GM19397 (cell line): ENCODE results near the gene TMEM87A.

Source experiments
- ATAC-seq: cut with Tn5 transposase; IDR thresholded peaks from one replicate; pipeline ENCODE4 v1.9.1; 2021; ENCODE audit warnings: mild to moderate bottlenecking, moderate library complexity; ENCODE audit not compliant: unreplicated experiment

Gene TMEM87A

DNA sequence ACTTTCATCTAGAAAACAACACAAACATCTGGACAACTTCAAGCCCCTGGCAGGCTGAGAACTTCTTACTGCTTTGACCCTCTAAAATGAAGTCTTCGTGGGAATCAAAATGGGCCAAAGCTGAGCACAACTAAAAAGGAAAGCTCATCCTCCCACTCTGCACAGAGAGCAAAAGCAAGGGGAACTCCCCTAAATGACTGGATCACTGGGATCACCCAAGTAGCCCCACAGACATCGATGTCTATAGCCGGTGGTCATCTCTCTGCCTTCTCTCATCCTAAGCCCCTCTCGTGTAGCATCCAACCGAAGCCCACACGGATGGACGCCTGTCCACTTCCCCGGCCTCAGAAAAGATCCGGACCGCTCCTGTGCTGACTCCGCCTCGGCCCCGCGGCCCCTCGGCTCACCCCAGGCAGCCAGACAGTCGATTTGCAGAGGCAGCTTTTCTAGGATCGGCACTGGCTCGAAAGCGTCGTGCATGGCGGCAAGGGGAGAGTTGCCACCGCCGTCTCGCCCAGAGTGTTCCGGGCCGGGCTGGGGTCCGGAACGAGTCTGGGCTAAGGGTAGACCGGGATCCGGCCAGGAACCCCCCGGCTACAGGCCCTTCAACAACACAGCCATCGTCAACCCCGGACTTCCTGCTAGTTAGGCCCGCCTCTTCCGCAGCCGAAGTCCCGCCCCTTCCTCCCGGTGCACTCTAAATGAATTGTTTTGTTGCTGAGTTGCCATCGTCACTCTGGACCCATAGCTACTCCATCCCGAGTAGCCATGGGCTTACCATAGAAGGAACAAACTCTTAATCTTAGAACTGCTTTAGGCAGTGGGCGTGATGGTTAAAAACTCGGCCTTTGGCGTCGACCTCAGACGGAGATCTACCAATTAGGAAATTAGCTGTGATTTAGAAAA lies 65.3 kb downstream of the TMEM87A start, which contains the start of gene VPS39:
Gene VPS39 (minus strand): TSS at position 631 of the 906 bp plus-strand sequence. CDS start 151 bp downstream, at position 480.
- ATAC-seq: peak; percentile 88

DNA sequence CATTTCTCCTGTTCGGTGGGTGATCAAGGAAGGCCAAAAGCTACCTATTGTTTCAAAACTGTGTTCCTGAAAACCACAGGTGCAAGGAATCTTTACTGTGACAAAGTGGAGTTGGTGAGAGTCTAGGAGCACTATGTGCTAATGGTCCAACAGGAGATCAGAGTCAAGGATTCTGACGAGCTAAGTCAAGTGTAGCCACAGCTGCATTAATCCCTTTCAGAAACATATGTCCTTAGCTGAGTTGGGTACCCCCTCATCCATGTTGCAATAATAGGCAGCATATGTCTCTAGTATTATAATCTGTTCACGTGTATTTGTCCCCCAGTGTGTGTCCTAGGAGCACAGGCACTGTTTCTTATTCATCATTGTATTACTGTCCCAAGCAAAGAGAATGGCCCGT lies 66.8 kb downstream of the TMEM87A start:
- ATAC-seq: no peak

GRCh38 chr15:42203891-42204290 lies 69.3 kb downstream of the TMEM87A start:
- ATAC-seq: no peak

GRCh38 chr15:42202653-42203052 lies 70.6 kb downstream of the TMEM87A start:
- ATAC-seq: no peak

DNA sequence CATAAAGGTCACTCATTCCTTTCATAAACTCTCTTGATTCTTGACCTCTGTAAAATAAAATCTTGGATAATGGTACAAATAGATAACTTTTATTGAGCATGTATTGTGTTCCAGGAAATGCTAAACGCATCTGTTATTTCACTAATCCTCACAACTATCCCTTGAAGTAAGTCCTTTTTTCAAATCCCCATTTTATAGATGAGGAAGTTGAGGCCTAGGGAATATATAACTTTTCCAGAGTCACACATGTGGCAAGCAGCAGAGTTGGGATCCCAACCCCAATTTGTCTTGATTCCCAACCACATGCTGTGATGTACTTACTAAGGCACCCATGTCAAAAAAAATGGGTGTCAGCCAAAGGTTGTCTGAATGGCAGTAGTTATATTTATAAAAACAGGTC lies 71.4 kb downstream of the TMEM87A start:
- no peak for ATAC-seq

DNA sequence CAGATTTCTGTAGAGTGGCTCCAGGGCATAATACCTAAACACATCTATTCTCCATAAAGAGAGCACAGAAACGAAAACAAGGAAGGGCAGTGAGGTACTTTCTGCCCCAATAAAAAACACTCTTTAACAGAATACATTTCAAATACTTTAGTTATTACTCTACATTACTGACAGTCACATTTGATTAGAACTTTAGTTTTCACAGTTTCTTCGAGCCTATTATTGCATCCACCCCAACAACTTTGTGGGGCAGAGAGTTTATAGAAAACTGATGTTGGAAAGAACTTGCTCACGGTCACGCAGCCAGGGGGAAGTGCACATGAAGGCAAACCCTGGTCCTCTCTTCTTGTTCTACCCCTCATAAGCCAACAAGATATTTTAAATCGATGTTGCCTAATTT lies 74.1 kb downstream of the TMEM87A start:
- no peak for ATAC-seq

GRCh38 chr15:42198516-42198915 lies 74.7 kb downstream of the TMEM87A start:
- ATAC-seq: no peak

GRCh38 chr15:42194513-42194912 lies 78.7 kb downstream of the TMEM87A start:
- no peak for ATAC-seq

DNA sequence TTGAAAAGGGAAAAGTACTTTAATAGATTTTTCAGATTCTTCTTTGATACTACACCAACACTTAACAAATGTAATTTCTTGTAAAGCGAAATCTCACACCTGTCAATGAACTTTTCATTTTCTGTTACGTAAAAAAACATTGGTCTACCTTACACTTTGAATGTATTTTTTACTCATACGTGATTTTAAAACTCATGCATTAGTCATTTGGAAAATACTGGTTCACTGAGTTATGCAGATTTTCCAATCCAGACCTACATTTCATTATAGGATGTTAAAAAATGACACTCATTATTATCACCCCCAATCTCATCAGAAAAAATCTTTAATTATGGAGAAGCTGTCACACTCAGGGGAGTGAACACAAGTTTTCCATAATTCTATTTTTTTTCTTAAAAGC lies 79.8 kb downstream of the TMEM87A start:
- no peak for ATAC-seq

- ATAC-seq: no peak
These were observed 81.5 kb downstream of the TMEM87A start for GRCh38 chr15:42191610-42192346.

- ATAC-seq: no peak
These were observed 82.9 kb downstream of the TMEM87A start for GRCh38 chr15:42190370-42190769.

DNA sequence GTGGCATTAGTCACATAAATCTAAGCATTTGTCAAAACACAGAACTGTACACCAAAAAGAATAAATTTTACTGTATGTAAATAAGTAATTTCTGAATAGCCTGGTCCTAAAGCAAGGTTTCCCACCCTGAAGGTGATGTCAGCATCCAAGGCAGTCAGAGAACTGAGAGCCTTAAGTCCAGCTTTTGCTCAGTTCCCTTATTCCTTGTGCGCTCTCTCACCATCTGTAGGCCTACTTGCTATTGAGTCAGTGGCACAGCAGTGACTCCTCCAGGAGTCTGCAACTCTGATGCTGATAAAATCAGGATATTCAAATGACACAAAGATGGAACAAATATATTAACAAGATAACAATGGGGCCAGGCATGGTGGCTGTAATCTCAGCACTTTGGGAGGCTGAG lies 87.4 kb downstream of the TMEM87A start:
- no peak for ATAC-seq

DNA sequence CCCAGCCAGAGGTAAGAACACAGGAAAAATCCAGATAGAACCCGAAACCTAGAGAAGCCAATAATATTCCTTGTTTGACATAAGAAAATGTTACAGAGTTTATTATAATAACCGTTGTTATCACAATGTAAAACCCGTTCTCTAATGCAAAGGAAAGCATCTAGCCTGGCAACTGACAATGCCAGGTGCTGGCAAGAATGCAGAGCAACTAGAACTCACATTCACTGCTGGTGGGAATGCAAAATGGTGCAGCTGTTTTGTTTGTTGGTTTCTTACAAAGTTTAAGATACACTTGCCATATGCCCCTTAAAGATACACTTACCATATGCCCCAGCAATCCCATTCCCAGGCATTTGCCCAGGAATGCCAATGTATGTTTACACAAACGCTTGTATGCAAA lies 88.5 kb downstream of the TMEM87A start:
- no peak for ATAC-seq

DNA sequence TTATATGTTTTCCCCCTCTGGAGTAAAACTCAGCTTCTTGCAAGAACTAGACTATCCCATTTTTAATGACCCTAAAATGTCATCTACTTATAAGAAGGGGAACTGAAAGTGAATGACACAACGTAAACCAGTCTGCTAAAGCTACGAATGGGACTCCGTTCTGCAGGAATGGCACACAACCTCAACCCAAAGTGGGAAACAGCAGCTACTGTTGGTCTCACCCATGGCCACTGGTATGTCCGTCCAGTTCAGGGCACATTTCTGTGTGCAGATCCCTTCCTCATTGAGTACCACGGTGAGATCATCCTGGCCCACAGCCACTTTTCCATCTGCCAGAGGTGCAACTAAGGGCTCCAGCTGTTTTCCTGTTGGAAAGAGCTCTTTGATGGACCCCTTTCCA lies 88.9 kb downstream of the TMEM87A start:
- no peak for ATAC-seq

- no peak for ATAC-seq
These were observed 90.3 kb downstream of the TMEM87A start for GRCh38 chr15:42182961-42183360.

- no peak for ATAC-seq
These were observed 90.8 kb downstream of the TMEM87A start for GRCh38 chr15:42182328-42182886.

DNA sequence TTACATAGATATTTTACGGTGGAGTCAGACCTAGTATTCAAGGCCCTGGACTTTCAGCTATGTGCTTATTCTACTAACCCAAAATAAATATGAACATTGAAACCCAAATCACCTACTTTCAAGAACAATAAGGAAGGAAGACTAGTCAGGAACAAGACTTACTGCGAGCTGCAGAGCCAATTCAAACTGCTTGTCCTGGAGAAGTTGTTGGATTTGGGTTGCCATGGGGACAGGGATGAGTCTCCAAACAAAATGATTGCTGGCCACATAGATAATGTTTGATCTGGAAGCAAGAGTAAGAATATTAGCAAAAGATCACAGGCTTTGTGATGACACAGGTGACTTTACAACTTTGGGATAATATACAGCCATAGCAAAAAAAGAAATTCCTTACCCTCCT lies 95.2 kb downstream of the TMEM87A start:
- ATAC-seq: no peak

DNA sequence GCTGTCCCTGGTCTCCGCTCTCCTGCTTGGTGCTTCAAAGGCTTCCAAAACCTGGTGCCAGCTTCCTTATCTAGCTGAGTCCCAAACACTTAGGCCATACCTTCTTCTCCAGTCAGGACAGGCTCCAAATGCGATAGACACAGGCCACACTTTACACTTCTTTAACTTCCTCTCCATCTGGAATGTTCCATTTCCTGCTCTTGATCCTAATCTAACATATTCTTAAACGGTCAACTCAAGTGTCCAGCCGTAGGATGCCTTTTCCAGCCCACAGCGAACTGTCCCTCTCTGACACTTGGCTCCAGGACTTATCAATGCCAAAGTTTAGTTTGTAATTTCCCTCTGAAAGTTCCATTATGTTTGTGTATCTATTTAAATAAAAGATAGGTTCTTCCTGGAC lies 97.6 kb downstream of the TMEM87A start:
- no peak for ATAC-seq

DNA sequence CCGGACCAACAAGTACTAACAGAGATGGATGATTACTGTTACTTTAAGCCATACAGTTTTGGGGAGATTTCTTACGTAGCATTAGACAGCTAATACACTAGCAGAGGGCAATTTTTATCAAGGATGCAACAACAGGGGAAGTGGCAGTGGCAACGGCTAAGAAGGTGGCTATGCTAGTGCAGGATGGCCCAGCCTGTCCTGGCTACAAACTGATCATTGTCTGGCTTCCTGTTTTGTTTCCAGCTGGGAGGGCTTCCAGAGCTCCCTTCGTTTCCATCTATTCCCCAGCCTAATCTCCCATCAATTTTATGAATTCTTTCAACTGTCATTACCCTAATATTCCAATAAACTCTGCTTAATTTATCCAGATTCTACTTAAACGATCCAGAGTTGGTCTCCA lies 100.8 kb downstream of the TMEM87A start:
- ATAC-seq: no peak

GRCh38 chr15:42171795-42172194 lies 101.4 kb downstream of the TMEM87A start:
- no peak for ATAC-seq

GRCh38 chr15:42171122-42171521 lies 102.1 kb downstream of the TMEM87A start:
- no peak for ATAC-seq
